Prostate gland (tissue), 2 donors: ENCODE measurements around the gene TPSG1. TPM values are rescaled to one million over a fixed set of nuclear protein-coding genes. Genes with fewer than 3 reads are reported as not detected.

Experiments used
- DNase-seq: peaks from one replicate; pipeline ENCODE4 v3.0.0-alpha.2; 2019; ENCODE audit warnings: low spot score
- H3K27ac ChIP-seq, 2 donors: fragments of 200-600 bp; sonication (generic); 2 replicates each; pipeline ENCODE4 v1.5.1; 2017 to 2019
- H3K27me3 ChIP-seq: fragments of 200-600 bp; sonication (generic); replicated peaks from 2 replicates; pipeline ENCODE4 v1.5.1; 2019; ENCODE audit not compliant: insufficient read depth
- H3K36me3 ChIP-seq, 2 donors: fragments of 200-600 bp; sonication (generic); 1 replicate in 1 of 2; 2 replicates in 1 of 2; pipeline versions ENCODE4 v1.5.1 to v1.8.1; 2017 to 2019
- H3K4me1 ChIP-seq: fragments of 200-600 bp; sonication (generic); replicated peaks from 2 replicates; pipeline ENCODE4 v1.5.1; 2019
- H3K4me3 ChIP-seq, 2 donors: fragments of 200-600 bp; sonication (generic); 2 replicates each; pipeline ENCODE4 v1.5.1; 2017 to 2019
- H3K9me3 ChIP-seq: fragments of 200-600 bp; sonication (generic); 2 replicates; pipeline ENCODE4 v1.5.1; 2017
- CTCF ChIP-seq, 4 experiments: fragments of 200-600 bp in 2 of 4; fragments of 450-650 bp in 2 of 4; sonication (generic) in 2 of 4; IDR thresholded peaks; 1 replicate in 3 of 4; 2 replicates in 1 of 4; pipeline ENCODE4 v1.5.1; 2016 to 2019; ENCODE audit warnings: antibody characterized with exemption in 4 of 4, mild to moderate bottlenecking in 2 of 4, moderate library complexity in 2 of 4
- POLR2A ChIP-seq: fragments of 450-650 bp; IDR thresholded peaks from one replicate; pipeline ENCODE4 v1.6.1; 2016; ENCODE audit warnings: antibody characterized with exemption, mild to moderate bottlenecking
- POLR2AphosphoS5 ChIP-seq: sonication (generic); formaldehyde crosslinking; IDR thresholded peaks from one replicate; pipeline ENCODE4 v1.6.1; 2017; ENCODE audit warnings: antibody characterized with exemption
- WGBS: methylation state at CpG from one replicate; pipeline ENCODE4 v1.1.5; 2018; 5-methylcytosine and 5-hydroxymethylcytosine counted together
- intact Hi-C: fragments of 100-400 bp; cut with DNase I; formaldehyde crosslinking; loops from one replicate; pipeline ENCODE4 v1.14.2; 2022
- total RNA-seq, 2 donors: library from RNA; depleted of rRNA; stranded (reverse); fragments of >200 nt; gene quantifications; one replicate each; pipeline ENCODE4 v1.1.0, GENCODE V29; 2016

Gene TPSG1
- total RNA-seq, 2 donors from 2014 or later = not detected

- WGBS = 85% methylated on average over 29 of the region's 29 CpGs
- H3K4me3 ChIP-seq = no peak overlapping the region
- no peak for TF ChIP-seq POLR2AphosphoS5
- TF ChIP-seq CTCF (IDR thresholded peaks at IDR 0.05) = no peak
- TF ChIP-seq POLR2A = no peak
- no peak for DNase-seq
- H3K36me3 ChIP-seq = no peaks in the 10 kb centered on the region
- H3K9me3 ChIP-seq = no peaks in the 10 kb centered on the region
- intact Hi-C loops = no loop called here
- no peaks in the 10 kb centered on the region for H3K27me3 ChIP-seq
- H3K4me1 ChIP-seq = no peaks in the 10 kb centered on the region
- no peak overlapping the region for H3K27ac ChIP-seq
Observed at GRCh38 chr16:1175566-1176279, 49.3 kb downstream of the TPSG1 start.

GRCh38 chr16:1174477-1175357 lies 50.4 kb downstream of the TPSG1 start:
- no peaks in the 10 kb centered on the region for H3K27me3 ChIP-seq
- intact Hi-C loops = no loop called here
- 68% methylated on average over 36 of the region's 38 CpGs for WGBS
- no peaks in the 10 kb centered on the region for H3K36me3 ChIP-seq
- no peak overlapping the region for H3K4me3 ChIP-seq
- H3K27ac ChIP-seq = peak overlapping the region in 1 of 2 donors; percentile 43
- DNase-seq = no peak
- TF ChIP-seq POLR2A (no peak), CTCF (IDR thresholded peaks at IDR 0.05) (no peak), POLR2AphosphoS5 (no peak)
- H3K9me3 ChIP-seq = no peaks in the 10 kb centered on the region
- no peaks in the 10 kb centered on the region for H3K4me1 ChIP-seq

- WGBS = 79% methylated on average over 12 of the region's 14 CpGs
- Histone ChIP-seq H3K27me3 (no peaks in the 10 kb centered on the region), H3K27ac (peak overlapping the region in 1 of 2 donors; percentile 43), H3K4me3 (no peak overlapping the region), H3K9me3 (no peaks in the 10 kb centered on the region), H3K4me1 (no peaks in the 10 kb centered on the region), H3K36me3 (no peaks in the 10 kb centered on the region)
- no peak for DNase-seq
- intact Hi-C loops = no loop called here
- TF ChIP-seq CTCF (IDR thresholded peaks at IDR 0.05) (no peak), POLR2A (no peak), POLR2AphosphoS5 (no peak)
Observed at GRCh38 chr16:1173788-1174451, 51.1 kb downstream of the TPSG1 start.

- H3K27ac ChIP-seq = peak overlapping the region in 1 of 2 donors; percentile 64
- no peak for TF ChIP-seq POLR2A
- TF ChIP-seq CTCF (IDR thresholded peaks at IDR 0.05) = no peak
- no peak for TF ChIP-seq POLR2AphosphoS5
- no peaks in the 10 kb centered on the region for H3K9me3 ChIP-seq
- intact Hi-C loops = no loop called here
- no peak for DNase-seq
- no peaks in the 10 kb centered on the region for H3K4me1 ChIP-seq
- H3K36me3 ChIP-seq = no peaks in the 10 kb centered on the region
- H3K4me3 ChIP-seq = no peak overlapping the region
- H3K27me3 ChIP-seq = no peaks in the 10 kb centered on the region
- 77% methylated on average over 9 of the region's 13 CpGs for WGBS
Observed at GRCh38 chr16:1172651-1173050, 52.4 kb downstream of the TPSG1 start.
